A549 treated with Hydrocortisone at 1 μM for 4 hours (cell line): Measurements from ENCODE around the gene ITPKC. TPM values are rescaled to one million over a fixed set of nuclear protein-coding genes. Genes with fewer than 3 reads are reported as not detected.

Experiments used
- total RNA-seq: library from RNA; stranded (reverse); fragments of 200-300 nt; extraction: Qiagen RNA extraction; gene quantifications from 5 replicates; pipeline ENCODE4 v1.2.3, GENCODE V29; 2022

Gene ITPKC
- 32.7 to 43.3 TPM (median 38.0 TPM) in 5 replicates for total RNA-seq

DNA sequence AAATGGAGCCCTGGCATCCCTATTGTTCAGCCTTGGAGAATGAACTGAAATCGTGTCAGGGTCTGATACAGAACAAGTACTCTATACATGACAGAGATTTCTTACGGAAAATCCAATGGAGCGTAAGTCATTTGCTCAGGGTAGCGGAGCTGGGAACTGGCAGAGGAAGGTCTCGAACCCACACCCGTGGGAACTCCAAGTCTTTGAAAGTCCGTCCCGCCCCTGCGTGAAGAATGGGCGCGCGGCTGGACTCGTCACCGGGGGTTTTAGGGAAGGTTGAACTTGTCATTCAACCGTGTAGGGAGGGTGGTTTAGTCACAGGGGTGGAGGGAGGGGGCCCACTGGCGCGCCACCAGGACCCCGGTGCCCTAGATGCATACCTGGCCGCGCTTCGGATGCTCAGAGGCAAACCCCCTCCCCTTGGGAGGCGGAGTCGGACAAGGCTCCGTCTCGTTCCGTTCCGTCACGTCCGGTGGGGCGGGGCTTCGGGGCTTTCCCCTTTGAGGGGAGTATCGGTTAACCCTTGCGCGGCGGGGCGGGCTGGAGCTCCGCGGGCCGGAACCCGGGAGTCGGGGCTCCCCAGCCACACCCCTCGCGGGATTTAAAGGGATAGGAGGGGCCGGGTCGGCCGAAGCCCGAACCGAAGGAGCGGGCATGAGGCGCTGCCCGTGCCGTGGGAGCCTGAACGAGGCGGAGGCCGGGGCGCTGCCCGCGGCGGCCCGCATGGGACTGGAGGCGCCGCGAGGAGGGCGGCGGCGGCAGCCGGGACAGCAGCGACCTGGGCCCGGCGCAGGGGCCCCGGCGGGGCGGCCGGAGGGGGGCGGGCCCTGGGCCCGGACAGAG is at the start of gene ITPKC, which contains the start of gene COQ8B:
TSS of gene ITPKC (plus strand) at position 631 of the 843 bp plus-strand sequence. CDS start at position 655, 24 bp downstream.
TSS of gene COQ8B (minus strand) at position 405 of the 843 bp plus-strand sequence. CDS start 2,254 bp downstream, outside the sequence.

DNA sequence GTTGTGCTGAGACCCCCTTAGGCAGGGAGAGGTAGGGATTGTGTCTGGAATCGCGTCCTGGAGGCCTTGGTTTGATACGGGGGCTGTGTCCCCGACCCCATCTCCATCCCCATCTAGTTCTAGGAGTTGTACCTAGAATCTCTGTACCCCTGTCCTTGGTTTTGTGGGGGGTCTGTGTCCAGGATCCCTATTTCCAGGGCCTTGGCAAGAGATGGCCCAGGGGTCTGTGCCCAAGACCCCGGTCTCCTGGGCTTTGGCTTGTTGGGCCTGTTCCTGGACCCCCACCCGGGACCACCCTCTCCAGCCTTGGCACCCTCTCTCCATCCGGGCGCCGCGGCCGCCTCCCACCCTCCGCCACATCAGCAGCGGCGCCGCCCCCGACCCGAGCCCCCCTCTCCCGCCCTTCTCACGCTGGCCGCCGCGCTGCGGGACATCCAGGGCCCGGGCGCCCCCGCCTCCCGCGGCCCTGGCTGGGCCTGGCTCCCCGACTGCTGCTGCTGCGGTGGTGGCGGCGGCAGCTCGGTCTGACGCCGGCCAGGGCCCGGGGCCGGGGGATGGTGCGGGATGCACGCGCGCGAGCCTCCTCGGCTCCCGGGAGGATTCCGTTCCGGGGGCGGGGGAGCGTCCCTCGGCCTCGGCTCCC is 26.7 kb upstream of the ITPKC start, which contains the start of gene NUMBL:
TSS of gene NUMBL (minus strand) at position 602 of the 643 bp plus-strand sequence. CDS start at position 434, 168 bp downstream.

DNA sequence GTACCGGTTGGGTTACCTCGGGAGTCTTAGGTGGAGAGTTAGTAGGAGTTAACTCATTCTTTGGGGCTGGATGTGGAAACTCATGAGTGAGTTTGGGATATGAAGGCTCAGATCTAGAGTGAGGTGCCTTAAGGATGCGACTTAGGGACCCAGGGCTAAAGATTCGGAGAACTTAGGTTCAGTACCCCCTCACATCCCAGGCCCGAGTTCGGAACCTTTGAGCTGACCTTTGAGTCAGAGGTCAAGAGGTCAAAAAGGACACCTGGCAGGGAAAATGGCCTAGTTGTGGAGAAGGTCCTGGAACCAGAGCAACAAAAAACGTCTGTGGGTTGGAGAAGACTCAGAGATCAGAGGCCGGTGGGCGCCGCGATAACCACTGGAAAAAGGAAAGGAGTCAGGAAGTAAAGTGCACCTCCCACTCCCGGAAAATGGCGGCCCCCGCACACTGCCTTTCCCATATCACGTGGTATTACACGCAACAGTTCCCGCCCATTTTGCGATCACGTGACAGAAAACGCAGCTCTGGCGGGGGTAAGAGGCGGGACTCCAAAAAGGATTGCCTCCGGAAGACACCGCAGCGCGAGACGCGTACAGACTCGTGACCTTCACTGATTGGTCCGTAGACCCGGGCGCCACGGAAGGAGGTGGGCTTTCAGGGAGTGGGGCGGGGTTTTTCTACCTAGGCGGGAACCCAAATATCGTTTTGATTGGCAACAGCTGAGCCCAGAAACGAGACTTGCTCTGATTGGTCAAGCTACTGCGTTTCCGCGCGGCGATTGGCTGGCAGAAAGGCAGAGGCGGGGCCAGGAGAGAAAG is 33.4 kb downstream of the ITPKC start, which contains the start of gene ACTMAP:
TSS of gene ACTMAP (minus strand) at position 420 of the 816 bp plus-strand sequence. CDS start 674 bp downstream, outside the sequence.

DNA sequence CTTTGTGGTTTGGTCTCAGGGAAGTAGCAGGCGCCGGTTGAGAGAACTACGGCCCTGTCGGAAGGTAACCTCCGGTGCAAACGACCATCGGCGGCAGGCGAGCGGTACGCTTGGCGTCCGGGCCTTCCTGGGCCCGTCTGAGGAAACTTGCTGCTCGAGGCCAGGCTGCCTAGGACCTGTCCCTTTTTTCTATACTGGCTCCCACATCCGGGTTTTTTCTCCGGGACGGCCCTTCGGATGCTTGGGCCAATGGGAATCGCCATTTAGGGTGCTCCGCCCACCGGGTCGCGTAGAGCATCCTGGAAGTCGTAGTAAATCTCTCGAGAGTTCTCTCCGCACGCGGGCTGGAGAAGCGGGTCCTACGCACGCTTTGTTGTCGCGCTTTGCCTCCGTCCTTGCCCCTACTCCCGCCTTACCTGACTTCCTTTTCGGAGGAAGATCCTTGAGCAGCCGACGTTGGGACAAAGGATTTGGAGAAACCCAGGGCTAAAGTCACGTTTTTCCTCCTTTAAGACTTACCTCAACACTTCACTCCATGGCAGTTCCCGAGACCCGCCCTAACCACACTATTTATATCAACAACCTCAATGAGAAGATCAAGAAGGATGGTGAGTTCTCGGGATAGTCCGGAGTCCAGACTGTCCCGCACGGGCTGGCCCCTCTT is 34.1 kb downstream of the ITPKC start, which contains the start of gene SNRPA:
TSS of gene SNRPA (plus strand) at position 330 of the 664 bp plus-strand sequence. CDS start at position 536, 206 bp downstream.

DNA sequence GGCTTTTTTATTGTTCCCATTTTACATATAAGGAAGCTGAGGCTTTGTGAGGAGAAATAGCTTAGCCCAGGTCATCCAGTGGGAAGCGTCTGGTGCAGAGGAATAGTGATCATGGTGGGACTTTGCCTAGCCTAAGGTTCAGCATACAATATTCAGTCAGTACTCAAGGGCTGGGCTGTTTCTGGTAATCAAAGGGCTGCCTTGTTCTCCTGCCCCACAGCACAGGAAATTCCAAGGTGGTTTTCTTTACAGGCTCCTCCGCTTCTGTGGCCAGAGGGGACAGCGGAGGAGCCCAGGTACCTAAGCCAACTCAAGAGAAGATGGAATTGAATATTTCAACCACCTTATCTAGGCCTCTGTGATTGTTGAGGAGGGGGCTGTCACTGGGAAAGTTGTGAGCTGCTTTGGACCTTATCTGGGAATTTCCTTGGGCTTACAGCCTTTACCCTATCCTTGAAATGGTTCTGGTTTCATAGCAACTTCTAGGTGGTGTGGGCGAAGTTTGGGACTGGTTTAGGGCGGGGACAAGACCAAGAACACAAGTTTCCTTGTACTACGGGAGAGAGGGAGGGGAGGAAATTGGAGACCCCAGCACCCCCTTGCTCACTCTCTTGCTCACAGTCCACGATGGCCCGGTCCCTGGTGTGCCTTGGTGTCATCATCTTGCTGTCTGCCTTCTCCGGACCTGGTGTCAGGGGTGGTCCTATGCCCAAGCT is 58.2 kb downstream of the ITPKC start, which contains the start of gene MIA:
TSS of gene MIA (plus strand) at position 606 of the 716 bp plus-strand sequence. CDS start at position 628, 22 bp downstream.

DNA sequence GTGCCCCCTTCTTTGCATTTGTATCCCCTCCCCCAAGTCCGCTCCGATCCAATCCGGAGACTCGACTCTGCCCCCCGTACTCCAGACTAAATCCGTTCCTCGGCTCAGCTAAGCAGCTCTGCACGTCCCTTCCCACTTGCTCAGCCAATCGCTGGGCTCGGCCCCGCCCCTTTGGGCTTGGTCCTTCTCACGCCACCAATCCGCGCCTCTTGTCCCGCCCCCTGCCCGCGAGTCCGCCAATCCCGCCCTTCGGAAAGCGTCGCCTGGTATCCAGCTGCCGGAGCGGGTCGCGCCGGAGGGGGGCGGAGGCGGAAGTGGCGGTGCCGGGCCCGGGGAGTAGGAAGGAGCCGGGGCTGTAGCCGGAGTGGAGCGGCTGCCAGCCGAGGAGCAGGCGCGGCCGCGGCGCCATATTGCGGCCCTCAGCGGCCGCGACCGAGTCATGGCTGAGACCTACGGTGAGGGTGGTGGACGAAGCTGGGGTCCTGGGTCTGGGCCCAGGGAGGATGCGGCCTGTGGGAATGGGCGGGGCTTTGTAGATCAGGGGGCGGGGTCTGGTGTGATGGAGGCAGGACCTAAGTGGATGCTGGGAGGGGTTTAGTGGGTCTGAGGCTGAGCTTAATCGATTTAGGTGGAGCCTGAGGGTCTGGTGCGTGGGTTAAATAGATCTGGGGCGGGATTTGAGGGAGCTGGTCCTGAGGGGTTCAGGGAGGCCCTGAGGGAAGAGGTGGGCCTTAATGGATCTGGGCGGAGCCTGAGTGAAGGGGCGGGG is 61.2 kb downstream of the ITPKC start, which contains the start of gene RAB4B:
TSS of gene RAB4B (plus strand) at position 311 of the 769 bp plus-strand sequence. CDS start at position 440, 129 bp downstream.

Other genes with a start within 250 kb of the ITPKC start
- 101 to 139 TPM (median 131 TPM) in 5 replicates for gene SHKBP1, start 140.2 kb upstream of the ITPKC start, total RNA-seq
- 39.9 to 57.0 TPM (median 49.9 TPM) in 5 replicates for gene LTBP4, start 115.7 kb upstream of the ITPKC start, total RNA-seq
- gene NUMBL, start 26.5 kb upstream of the ITPKC start, total RNA-seq, result 61.3 to 81.3 TPM (median 72.9 TPM) in 5 replicates
- 87.5 to 108 TPM (median 93.3 TPM) in 5 replicates for gene COQ8B, start 226 bp upstream of the ITPKC start, total RNA-seq
- gene ACTMAP, start 33.4 kb downstream of the ITPKC start, total RNA-seq, result 17.5 to 19.9 TPM (median 18.5 TPM) in 5 replicates
- gene SNRPA, start 34.1 kb downstream of the ITPKC start, total RNA-seq, result 145 to 182 TPM (median 154 TPM) in 5 replicates
- not detected in 5 replicates for gene MIA, start 58.4 kb downstream of the ITPKC start, total RNA-seq
- gene RAB4B, start 61.1 kb downstream of the ITPKC start, total RNA-seq, result 14.0 to 20.1 TPM (median 17.1 TPM) in 5 replicates
- 85.4 to 95.3 TPM (median 93.9 TPM) in 5 replicates for gene EGLN2, start 82.1 kb downstream of the ITPKC start, total RNA-seq
- gene CYP2A6, start 133.3 kb downstream of the ITPKC start, total RNA-seq, result 0.08 TPM in 1 of 5 replicates, not detected in the others
- gene CYP2A7, start 165.1 kb downstream of the ITPKC start, total RNA-seq, result not detected in 5 replicates